GM23338 (cell line): ENCODE measurements around the gene KAZN.

Experiments
- EZH2 ChIP-seq: fragments of 200-600 bp; sonication (generic); IDR thresholded peaks from one replicate; pipeline ENCODE4 v1.8.0; 2017; ENCODE audit warnings: antibody characterized with exemption, mild to moderate bottlenecking, low read depth; ENCODE audit not compliant: unreplicated experiment
- TF ChIP-seq, protein P1 (sequence below), 2 experiments: fragments of 200-600 bp in 1 of 2; sonication (generic) in 1 of 2; conservative IDR thresholded peaks; 2 replicates each; pipeline versions ENCODE4 v1.5.1 to v1.6.1; 2016 to 2017; ENCODE audit warnings: antibody characterized with exemption in 2 of 2, low read depth in 2 of 2, mild to moderate bottlenecking in 2 of 2, moderate library complexity in 1 of 2

DNA sequence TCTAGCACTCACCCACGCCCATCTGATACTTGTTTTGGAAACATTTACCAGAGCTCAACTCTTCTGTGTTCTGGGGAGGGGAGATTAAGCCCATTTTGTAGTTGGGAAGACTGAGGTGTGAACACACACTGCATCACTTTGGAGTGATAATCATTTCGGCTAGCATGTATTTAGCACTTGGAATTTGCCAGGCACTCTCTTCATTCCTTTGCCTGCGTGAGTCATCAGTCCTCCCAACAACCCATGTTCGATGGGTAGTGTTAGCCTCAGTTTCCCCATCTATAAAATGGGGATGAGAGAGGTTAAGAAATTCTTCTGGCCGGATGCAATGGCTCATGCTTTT lies 372.3 kb downstream of the KAZN start:
- TF ChIP-seq, protein P1, sequence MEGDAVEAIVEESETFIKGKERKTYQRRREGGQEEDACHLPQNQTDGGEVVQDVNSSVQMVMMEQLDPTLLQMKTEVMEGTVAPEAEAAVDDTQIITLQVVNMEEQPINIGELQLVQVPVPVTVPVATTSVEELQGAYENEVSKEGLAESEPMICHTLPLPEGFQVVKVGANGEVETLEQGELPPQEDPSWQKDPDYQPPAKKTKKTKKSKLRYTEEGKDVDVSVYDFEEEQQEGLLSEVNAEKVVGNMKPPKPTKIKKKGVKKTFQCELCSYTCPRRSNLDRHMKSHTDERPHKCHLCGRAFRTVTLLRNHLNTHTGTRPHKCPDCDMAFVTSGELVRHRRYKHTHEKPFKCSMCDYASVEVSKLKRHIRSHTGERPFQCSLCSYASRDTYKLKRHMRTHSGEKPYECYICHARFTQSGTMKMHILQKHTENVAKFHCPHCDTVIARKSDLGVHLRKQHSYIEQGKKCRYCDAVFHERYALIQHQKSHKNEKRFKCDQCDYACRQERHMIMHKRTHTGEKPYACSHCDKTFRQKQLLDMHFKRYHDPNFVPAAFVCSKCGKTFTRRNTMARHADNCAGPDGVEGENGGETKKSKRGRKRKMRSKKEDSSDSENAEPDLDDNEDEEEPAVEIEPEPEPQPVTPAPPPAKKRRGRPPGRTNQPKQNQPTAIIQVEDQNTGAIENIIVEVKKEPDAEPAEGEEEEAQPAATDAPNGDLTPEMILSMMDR (conservative IDR thresholded peaks at IDR 0.05; ENCODE audit: low read depth in 2 of 2) = no peak
- no peak for TF ChIP-seq EZH2
